Adipose tissue (tissue), 3 donors: Measurements from ENCODE around the gene PCSK6. TPM values are rescaled to one million over a fixed set of nuclear protein-coding genes. Genes with fewer than 3 reads are reported as not detected.

Experiments
- H3K27ac ChIP-seq: one replicate; pipeline ENCODE4 v1.5.1; 2013; ENCODE audit warnings: low read depth, low read length
- WGBS, 3 donors: extraction: QIAGEN DNeasy Blood & Tissue Kit; methylation state at CpG; one replicate each; pipeline ENCODE4 v1.1.7; 2013; 5-methylcytosine and 5-hydroxymethylcytosine counted together
- polyA plus RNA-seq, 3 donors: library from polyadenylated mRNA; stranded (reverse); fragments of 200-250 nt; gene quantifications; one replicate each; pipeline ENCODE4 v1.2.3, GENCODE V29; 2013
- donor health status: healthy with polysubstance abuse.
- donor health status: Bipolar disorder and iron deficiency.
- donor health status: healthy.

The PCSK6 gene
- polyA plus RNA-seq, 3 donors: 1.5 to 13.2 (median 3.4) TPM

DNA sequence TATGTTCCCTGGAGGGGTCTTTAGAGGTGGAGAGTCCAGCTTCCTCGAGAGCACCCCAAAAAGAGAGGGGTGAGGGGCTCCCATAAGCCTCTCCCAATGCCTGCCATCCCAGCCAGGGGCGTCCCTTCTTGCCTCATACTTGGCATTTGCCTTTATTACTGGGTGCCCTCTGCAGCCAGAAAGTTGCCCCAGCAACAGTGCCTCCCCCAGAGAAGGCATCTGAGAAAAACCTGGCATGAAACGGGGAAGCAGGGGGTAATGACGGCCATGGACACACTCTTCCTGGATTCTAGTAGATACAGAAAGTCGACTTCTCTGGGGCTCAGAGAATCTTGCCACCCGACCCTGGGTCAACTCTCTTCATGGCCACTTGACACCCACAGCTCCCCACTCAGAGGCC, 90.1 kb downstream of the PCSK6 start:
- 74 to 87% (median 87%) methylated on average over 6 of the region's 6 CpGs for WGBS, 3 donors
- H3K27ac ChIP-seq: no peak overlapping the region

DNA sequence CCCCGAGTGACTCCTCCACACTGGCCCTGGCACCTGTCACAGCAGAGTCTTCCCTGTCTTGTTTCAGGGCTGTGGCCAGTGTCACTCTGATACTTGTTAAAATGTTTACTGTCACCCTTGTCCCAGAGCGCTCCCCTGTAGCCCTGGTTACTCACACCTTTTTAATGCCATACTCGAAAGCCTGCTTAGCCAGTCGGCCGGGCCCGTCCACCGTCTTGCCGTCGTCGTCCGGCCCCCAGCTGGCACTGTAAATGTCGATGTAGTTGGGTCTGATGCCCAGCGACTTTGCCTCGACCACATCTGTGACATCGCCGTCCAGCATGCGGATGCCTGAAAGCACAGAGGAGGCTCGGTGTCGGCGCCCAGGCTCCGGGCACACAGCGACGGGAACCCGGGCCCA, 91.3 kb downstream of the PCSK6 start:
- WGBS, 3 donors: 92 to 94% (median 94%) methylated on average over 24 of the region's 24 CpGs

GRCh38 chr15:101397521-101398003, 91.9 kb downstream of the PCSK6 start:
- no peak overlapping the region for H3K27ac ChIP-seq
- WGBS, 3 donors: 39 to 82% (median 46%) methylated on average over 12 of the region's 12 CpGs

More for the DNA sequence above, 91.3 kb downstream of the PCSK6 start:
- no peak overlapping the region for H3K27ac ChIP-seq

DNA sequence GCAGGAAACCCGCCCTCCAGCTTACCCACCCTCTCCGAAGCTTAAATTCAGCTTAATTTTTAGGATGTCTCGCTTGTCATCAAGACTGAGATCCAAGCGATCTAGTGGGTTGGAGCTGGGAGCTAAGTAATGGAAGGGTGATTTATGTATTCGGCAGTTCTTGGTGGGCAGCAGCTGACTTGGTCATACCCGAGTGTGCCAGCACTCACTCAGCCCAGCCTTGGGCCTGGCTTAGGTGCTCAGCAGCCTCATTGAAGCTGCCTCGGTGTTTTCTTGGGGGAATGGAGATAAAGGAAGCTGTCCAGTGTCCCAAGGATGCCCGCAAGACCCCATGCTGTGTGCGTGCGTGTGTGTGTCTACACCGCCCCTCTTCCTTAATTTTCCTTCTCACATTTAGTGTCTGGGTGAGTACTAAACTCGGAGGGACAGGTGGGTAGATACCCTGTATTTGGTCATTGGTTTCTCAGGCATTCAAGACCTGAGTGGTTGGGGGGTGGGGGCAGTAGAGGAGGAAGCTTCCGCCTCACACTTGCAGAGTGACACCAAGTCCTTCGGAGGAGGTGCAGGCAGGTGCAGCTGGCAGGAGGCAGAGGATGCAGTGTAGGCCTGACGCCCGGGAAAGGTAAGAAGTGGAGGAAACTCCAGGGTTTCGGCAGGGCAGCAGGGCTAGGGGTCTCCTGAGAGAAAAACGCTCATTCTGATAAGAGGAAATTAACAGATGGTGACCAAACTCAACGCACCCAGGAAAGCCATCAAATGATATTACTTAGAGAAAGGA, 92.8 kb downstream of the PCSK6 start:
- 81 to 90% (median 87%) methylated on average over 19 of the region's 19 CpGs for WGBS, 3 donors
- no peak overlapping the region for H3K27ac ChIP-seq

- WGBS, 3 donors: 80 to 88% (median 83%) methylated on average over 11 of the region's 11 CpGs
These were observed 94.9 kb downstream of the PCSK6 start for GRCh38 chr15:101394654-101395053.

DNA sequence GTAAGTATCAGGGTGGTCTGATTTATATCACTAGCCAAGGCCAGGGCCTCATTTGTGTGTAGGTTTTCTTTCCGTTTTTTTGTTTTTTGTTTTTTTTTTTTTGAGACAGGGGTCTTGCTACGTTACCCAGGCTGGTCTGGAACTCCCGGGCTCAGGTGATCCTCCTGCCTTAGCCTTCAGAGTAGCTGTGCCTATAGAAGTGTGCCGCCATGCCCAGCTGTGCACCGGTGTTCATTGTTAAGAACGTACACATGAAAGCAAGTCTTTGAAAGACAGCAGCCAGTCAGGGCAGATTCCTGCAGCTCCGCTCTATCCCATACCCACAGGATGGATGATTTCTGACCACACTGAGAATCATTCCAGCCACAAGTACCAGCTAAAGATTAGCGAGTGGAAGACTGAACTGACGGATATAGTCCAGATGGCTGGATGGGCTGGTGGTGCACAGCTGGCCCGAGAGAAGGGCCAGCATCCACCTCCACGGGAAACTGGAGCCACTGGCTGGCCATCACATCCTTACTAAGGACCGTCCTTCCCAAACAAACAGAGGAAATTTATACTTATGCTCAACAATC, 95.4 kb downstream of the PCSK6 start:
- WGBS, 3 donors: 86 to 87% (median 87%) methylated on average over 12 of the region's 12 CpGs

More at GRCh38 chr15:101394654-101395053, 94.9 kb downstream of the PCSK6 start:
- no peak overlapping the region for H3K27ac ChIP-seq

GRCh38 chr15:101393172-101393571, 96.3 kb downstream of the PCSK6 start:
- no peak overlapping the region for H3K27ac ChIP-seq
- WGBS, 3 donors: 91 to 94% (median 92%) methylated on average over 13 of the region's 13 CpGs

More for the DNA sequence above, 95.4 kb downstream of the PCSK6 start:
- H3K27ac ChIP-seq: no peak overlapping the region

- 67 to 86% (median 73%) methylated on average over 17 of the region's 17 CpGs for WGBS, 3 donors
- H3K27ac ChIP-seq: no peak overlapping the region
These were observed 97.4 kb downstream of the PCSK6 start for GRCh38 chr15:101391981-101392640.

DNA sequence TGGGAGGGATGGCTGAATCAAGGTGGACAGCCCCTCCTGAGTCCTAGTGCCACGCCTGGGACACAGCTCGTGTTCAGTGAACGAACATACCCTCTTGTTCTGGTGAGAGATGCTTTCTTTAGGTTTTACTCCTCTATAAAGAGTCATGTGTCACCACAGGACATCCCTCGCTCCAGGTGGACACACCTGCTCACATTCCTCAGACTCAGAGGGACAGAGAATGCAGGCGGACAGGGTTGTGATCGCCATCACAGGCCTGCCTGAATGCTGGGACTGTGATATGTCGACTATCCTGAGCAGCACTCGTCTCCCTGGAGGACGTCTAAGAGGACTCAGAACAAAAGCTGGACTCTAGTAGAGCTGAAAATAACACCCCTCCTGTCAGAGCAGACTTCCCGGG, 98.1 kb downstream of the PCSK6 start:
- 82 to 93% (median 86%) methylated on average over 10 of the region's 10 CpGs for WGBS, 3 donors
- H3K27ac ChIP-seq: no peak overlapping the region

DNA sequence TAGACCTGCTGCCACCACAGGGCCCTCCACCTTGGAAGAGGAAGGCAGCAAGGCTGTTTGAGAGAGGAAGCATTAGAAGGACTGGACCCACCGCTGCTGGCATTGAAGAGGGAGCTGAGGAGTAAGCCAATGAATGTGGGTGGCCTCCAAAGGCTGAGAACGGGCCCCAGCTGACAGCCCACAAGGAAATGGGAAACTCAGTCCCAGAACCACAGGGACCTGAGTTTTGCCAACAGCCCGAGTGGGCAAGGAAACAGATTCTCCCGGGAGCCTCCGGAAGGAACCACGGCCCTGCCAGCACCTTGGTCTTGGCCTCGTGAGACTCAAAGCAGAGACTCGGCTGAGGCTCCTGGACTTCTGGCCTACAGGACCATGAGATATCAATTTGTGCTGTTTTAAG, 99.0 kb downstream of the PCSK6 start:
- H3K27ac ChIP-seq: no peak overlapping the region
- WGBS, 3 donors: 82 to 91% (median 88%) methylated on average over 8 of the region's 8 CpGs

- 84 to 87% (median 84%) methylated on average over 9 of the region's 9 CpGs for WGBS, 3 donors
These were observed 99.4 kb downstream of the PCSK6 start for GRCh38 chr15:101390060-101390459.

GRCh38 chr15:101389362-101389761, 100.1 kb downstream of the PCSK6 start:
- no peak overlapping the region for H3K27ac ChIP-seq
- 93 to 98% (median 97%) methylated on average over 9 of the region's 9 CpGs for WGBS, 3 donors

More at GRCh38 chr15:101390060-101390459, 99.4 kb downstream of the PCSK6 start:
- no peak overlapping the region for H3K27ac ChIP-seq

DNA sequence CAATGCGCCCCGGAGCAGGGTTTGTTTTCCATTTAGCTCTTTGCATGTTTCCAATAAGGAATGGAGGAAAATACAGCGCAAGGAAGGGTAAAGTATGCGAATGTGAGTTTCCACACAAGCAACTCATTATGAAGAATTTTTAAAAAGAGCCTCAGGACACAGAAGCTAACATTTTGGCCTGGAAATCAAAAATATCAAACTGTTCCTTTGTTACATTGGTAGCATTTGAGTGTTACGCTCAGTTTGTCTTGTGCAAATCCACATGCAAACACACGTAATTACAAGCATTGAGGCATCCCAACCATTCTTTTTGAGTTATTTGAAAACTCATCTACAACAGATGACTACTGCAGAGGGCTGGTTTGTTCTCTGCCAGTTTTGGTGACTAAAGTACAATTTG, 101.5 kb downstream of the PCSK6 start:
- H3K27ac ChIP-seq: no peak overlapping the region
- WGBS, 3 donors: 82 to 90% (median 84%) methylated on average over 6 of the region's 6 CpGs

DNA sequence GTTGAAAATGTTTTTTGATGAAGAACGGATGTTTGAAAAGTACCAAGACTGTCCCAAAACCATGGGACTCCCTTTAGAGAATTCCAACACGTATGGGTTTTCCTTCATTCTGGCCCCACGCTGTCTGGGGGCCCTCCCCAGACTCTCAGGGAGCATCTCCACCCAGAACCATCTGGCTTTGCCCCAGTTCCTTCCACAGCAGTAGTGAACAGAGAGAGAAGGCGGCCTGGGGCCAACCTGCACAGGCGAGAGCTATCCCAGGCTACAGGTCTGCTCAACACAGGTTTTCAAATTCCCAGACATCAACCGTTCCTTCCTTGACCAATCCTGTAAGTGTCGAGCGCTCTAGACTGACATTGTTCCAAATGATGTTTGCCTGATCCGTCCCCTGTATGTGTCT, 101.9 kb downstream of the PCSK6 start:
- no peak overlapping the region for H3K27ac ChIP-seq
- 75 to 93% (median 79%) methylated on average over 9 of the region's 9 CpGs for WGBS, 3 donors

DNA sequence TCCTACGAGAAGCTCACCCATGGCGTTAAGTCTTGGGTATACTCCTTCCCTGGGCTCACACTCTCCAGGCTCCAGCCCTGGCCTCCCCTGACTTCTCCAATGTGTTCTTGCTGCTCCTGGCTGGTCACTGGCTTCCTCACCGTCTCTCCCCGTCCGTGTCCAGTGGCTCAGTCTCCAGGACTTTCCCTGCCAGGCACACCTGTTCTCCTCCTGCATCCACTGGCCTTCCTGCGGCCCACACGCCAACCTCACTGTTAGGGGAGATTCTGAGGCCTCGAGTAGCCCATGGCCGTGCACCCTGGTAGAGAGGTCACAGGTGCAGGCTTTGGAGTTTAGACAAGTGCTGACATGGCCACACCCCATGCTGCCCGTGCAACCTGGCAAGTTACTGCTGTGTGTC, 102.5 kb downstream of the PCSK6 start:
- no peak overlapping the region for H3K27ac ChIP-seq
- WGBS, 3 donors: 85 to 93% (median 88%) methylated on average over 10 of the region's 10 CpGs

- no peak overlapping the region for H3K27ac ChIP-seq
- 93 to 94% (median 94%) methylated on average over 18 of the region's 18 CpGs for WGBS, 3 donors
These were observed 103.5 kb downstream of the PCSK6 start for GRCh38 chr15:101386006-101386405.

- 85 to 92% (median 86%) methylated on average over 14 of the region's 14 CpGs for WGBS, 3 donors
- no peak overlapping the region for H3K27ac ChIP-seq
These were observed 105.2 kb downstream of the PCSK6 start for GRCh38 chr15:101384276-101384675.

GRCh38 chr15:101382544-101382943, 107.0 kb downstream of the PCSK6 start:
- WGBS, 3 donors: 50 to 85% (median 78%) methylated on average over 7 of the region's 7 CpGs
- no peak overlapping the region for H3K27ac ChIP-seq

- H3K27ac ChIP-seq: no peak overlapping the region
- WGBS, 3 donors: 73 to 89% (median 76%) methylated on average over 14 of the region's 14 CpGs
These were observed 107.8 kb downstream of the PCSK6 start for GRCh38 chr15:101381671-101382212.
